Medulla oblongata (tissue), 1 donor: ENCODE results near the gene DLGAP4.
A peak's percentile ranks its signal among the peaks of the same experiment; 100 is the strongest.

Experiments
- DNase-seq: peaks from one replicate; pipeline ENCODE4 v3.0.0-alpha.2; 2015; ENCODE audit errors: extremely low spot score

Gene DLGAP4

GRCh38 chr20:36333841-36334240 lies 27.7 kb downstream of the DLGAP4 start:
- DNase-seq, result no peak

- DNase-seq, result no peak
Measured at GRCh38 chr20:36334281-36335205, 28.4 kb downstream of the DLGAP4 start.

GRCh38 chr20:36335206-36335870 lies 29.2 kb downstream of the DLGAP4 start:
- DNase-seq, result no peak

- DNase-seq, result no peak
Measured at GRCh38 chr20:36336204-36336603, 30.1 kb downstream of the DLGAP4 start.

GRCh38 chr20:36336954-36337704 lies 31.0 kb downstream of the DLGAP4 start:
- no peak for DNase-seq

GRCh38 chr20:36337886-36338285 lies 31.7 kb downstream of the DLGAP4 start:
- no peak for DNase-seq

GRCh38 chr20:36339646-36340592 lies 33.8 kb downstream of the DLGAP4 start:
- no peak for DNase-seq

GRCh38 chr20:36340593-36340990 lies 34.5 kb downstream of the DLGAP4 start:
- DNase-seq, result no peak

GRCh38 chr20:36341331-36342020 lies 35.3 kb downstream of the DLGAP4 start:
- DNase-seq, result no peak

- DNase-seq, result no peak
Measured at GRCh38 chr20:36342331-36343120, 36.4 kb downstream of the DLGAP4 start.

GRCh38 chr20:36343641-36344040 lies 37.5 kb downstream of the DLGAP4 start:
- DNase-seq, result no peak

GRCh38 chr20:36344517-36345132 lies 38.5 kb downstream of the DLGAP4 start:
- DNase-seq, result peak; percentile 7

- DNase-seq, result no peak
Measured at GRCh38 chr20:36346256-36346655, 40.1 kb downstream of the DLGAP4 start.

GRCh38 chr20:36349384-36350170 lies 43.4 kb downstream of the DLGAP4 start:
- DNase-seq, result no peak

- no peak for DNase-seq
Measured at GRCh38 chr20:36350439-36350838, 44.3 kb downstream of the DLGAP4 start.

- DNase-seq, result no peak
Measured at GRCh38 chr20:36351937-36352336, 45.8 kb downstream of the DLGAP4 start.

GRCh38 chr20:36352843-36353553 lies 46.9 kb downstream of the DLGAP4 start:
- no peak for DNase-seq

GRCh38 chr20:36353740-36354139 lies 47.6 kb downstream of the DLGAP4 start:
- no peak for DNase-seq
